C4-2B (cell line): ENCODE measurements around the gene HMG20A.

Experiments
- CTCF ChIP-seq: fragments of 450-650 bp; conservative IDR thresholded peaks from 2 replicates; pipeline ENCODE4 v1.5.1; 2017; ENCODE audit warnings: mild to moderate bottlenecking
- ZFX ChIP-seq: fragments of 450-650 bp; IDR thresholded peaks from 2 replicates; pipeline ENCODE4 v1.6.1; 2017

GRCh38 chr15:77507911-77508310 lies 87.2 kb downstream of the HMG20A start:
- TF ChIP-seq CTCF (no peak), ZFX (no peak)
